Measurements from ENCODE around the gene GDF15. TPM values are rescaled to one million over a fixed set of nuclear protein-coding genes. Genes with fewer than 3 reads are reported as not detected.
A peak's percentile ranks its signal among the peaks of the same experiment; 100 is the strongest.
"Not testable (repeated sequence)": the region's sequence is repeated elsewhere in the genome, so short reads cannot be mapped to it uniquely, and the experiment has no call there.

The GDF15 gene
- total RNA-seq, 4 donors from 2014 or later, result 36.3 to 77.0 (median 58.9) TPM

- intact Hi-C loops (cut with DNase I; ENCODE audit: low total_unique reads) (no loop called here), in situ Hi-C loops (cut with MboI; ENCODE audit: low pct_ligation_motif_present in 1 of 4, low pct_unique_long_range_greater_than_20kb in 1 of 4, low sequenced_read_pairs in 3 of 4) (no loop called here)
- Histone ChIP-seq H3K36me3 (no peaks in the 10 kb centered on the region), H3K4me1 (peaks cover 21 to 56% (median 34%) of the 10 kb centered on the region in 4 donors), H3K9me3 (no peaks in the 10 kb centered on the region), H3K4me3 (no peak overlapping the region), H3K27ac (peak overlapping the region; percentile 76 to 87 (median 82)), H3K27me3 (no peaks in the 10 kb centered on the region)
- WGBS, 2 donors (ENCODE audit: low coverage in 1 of 2), result 24 to 31% methylated on average over 13 to 22 of the region's 22 CpGs
- DNase-seq, result peak; percentile 89
- TF ChIP-seq EP300 (IDR thresholded peaks at IDR 0.05; ENCODE audit: low read depth), result no peak
- no peak for TF ChIP-seq POLR2A (IDR thresholded peaks at IDR 0.05)
- peak; percentile 7 to 56 (median 37) for TF ChIP-seq POLR2AphosphoS5 (IDR thresholded peaks at IDR 0.05)
- TF ChIP-seq CTCF (IDR thresholded peaks at IDR 0.05), result no peak
These were observed 5.9 kb upstream of the GDF15 start for GRCh38 chr19:18379803-18380747.

GRCh38 chr19:18380843-18381242, 5.1 kb upstream of the GDF15 start:
- Histone ChIP-seq H3K27me3 (no peaks in the 10 kb centered on the region), H3K9me3 (no peaks in the 10 kb centered on the region), H3K4me3 (no peak overlapping the region), H3K4me1 (peaks cover 24 to 56% (median 33%) of the 10 kb centered on the region in 4 donors), H3K27ac (peak overlapping the region; percentile 76 to 87 (median 82)), H3K36me3 (no peaks in the 10 kb centered on the region)
- no peak for TF ChIP-seq POLR2AphosphoS5 (IDR thresholded peaks at IDR 0.05)
- TF ChIP-seq POLR2A (IDR thresholded peaks at IDR 0.05), result no peak
- TF ChIP-seq CTCF (IDR thresholded peaks at IDR 0.05), result no peak
- TF ChIP-seq EP300 (IDR thresholded peaks at IDR 0.05; ENCODE audit: low read depth), result no peak
- DNase-seq, result no peak
- intact Hi-C loops (cut with DNase I; ENCODE audit: low total_unique reads), result no loop called here
- in situ Hi-C loops (cut with MboI; ENCODE audit: low pct_ligation_motif_present in 1 of 4, low pct_unique_long_range_greater_than_20kb in 1 of 4, low sequenced_read_pairs in 3 of 4), result no loop called here
- WGBS, 2 donors (ENCODE audit: low coverage in 1 of 2), result 72% methylated on average over 3 of the region's 3 CpGs; no CpG with 5 or more reads in 1 of the 2 donors

- H3K9me3 ChIP-seq; intact Hi-C loops (cut with DNase I; ENCODE audit: low total_unique reads); H3K36me3 ChIP-seq; H3K4me3 ChIP-seq; in situ Hi-C loops (cut with MboI; ENCODE audit: low pct_ligation_motif_present in 1 of 4, low pct_unique_long_range_greater_than_20kb in 1 of 4, low sequenced_read_pairs in 3 of 4); DNase-seq; H3K27me3 ChIP-seq; H3K27ac ChIP-seq: not testable (repeated sequence)
- peaks cover 25 to 56% (median 35%) of the 10 kb centered on the region in 4 donors for H3K4me1 ChIP-seq
- 82 to 87% methylated on average over 3 to 11 of the region's 11 CpGs for WGBS, 2 donors (ENCODE audit: low coverage in 1 of 2)
These were observed 2.3 kb upstream of the GDF15 start for GRCh38 chr19:18383622-18384021.

GRCh38 chr19:18384775-18385174, 1.2 kb upstream of the GDF15 start:
- H3K27ac ChIP-seq, result peak overlapping the region in 1 of 4 donors; percentile 83

More at GRCh38 chr19:18384775-18385174, 1.2 kb upstream of the GDF15 start:
- Histone ChIP-seq H3K36me3 (no peaks in the 10 kb centered on the region), H3K27me3 (no peaks in the 10 kb centered on the region), H3K4me1 (peaks cover 20 to 51% (median 32%) of the 10 kb centered on the region in 4 donors), H3K9me3 (no peaks in the 10 kb centered on the region), H3K4me3 (no peak overlapping the region)
- in situ Hi-C loops (cut with MboI; ENCODE audit: low pct_ligation_motif_present in 1 of 4, low pct_unique_long_range_greater_than_20kb in 1 of 4, low sequenced_read_pairs in 3 of 4) (no loop called here), intact Hi-C loops (cut with DNase I; ENCODE audit: low total_unique reads) (no loop called here)
- no peak for DNase-seq
- TF ChIP-seq POLR2A (IDR thresholded peaks at IDR 0.05) (no peak), EP300 (IDR thresholded peaks at IDR 0.05; ENCODE audit: low read depth) (no peak), CTCF (IDR thresholded peaks at IDR 0.05) (no peak), POLR2AphosphoS5 (IDR thresholded peaks at IDR 0.05) (no peak)
- 85 to 88% methylated on average over 4 to 7 of the region's 7 CpGs for WGBS, 2 donors (ENCODE audit: low coverage in 1 of 2)

All from transverse colon (tissue), 4 donors.